HFF-Myc (cell line): Measurements from ENCODE around the gene TGM2.

Source experiments
- DNase-seq: peaks from one replicate; pipeline ENCODE4 v3.0.0-alpha.2; 2011; ENCODE audit warnings: low read depth; ENCODE audit errors: extremely low read depth
- H3K4me3 ChIP-seq: replicated peaks from 2 replicates; pipeline ENCODE4 v1.5.1; 2011; ENCODE audit warnings: low read depth, mild to moderate bottlenecking, control low read depth, low read length
- TF ChIP-seq, protein P1 (sequence below): IDR thresholded peaks from 2 replicates; pipeline ENCODE4 v1.5.1; 2012; ENCODE audit warnings: mild to moderate bottlenecking, low read depth, low read length, control low read depth; ENCODE audit errors: missing control alignments

Gene TGM2

DNA sequence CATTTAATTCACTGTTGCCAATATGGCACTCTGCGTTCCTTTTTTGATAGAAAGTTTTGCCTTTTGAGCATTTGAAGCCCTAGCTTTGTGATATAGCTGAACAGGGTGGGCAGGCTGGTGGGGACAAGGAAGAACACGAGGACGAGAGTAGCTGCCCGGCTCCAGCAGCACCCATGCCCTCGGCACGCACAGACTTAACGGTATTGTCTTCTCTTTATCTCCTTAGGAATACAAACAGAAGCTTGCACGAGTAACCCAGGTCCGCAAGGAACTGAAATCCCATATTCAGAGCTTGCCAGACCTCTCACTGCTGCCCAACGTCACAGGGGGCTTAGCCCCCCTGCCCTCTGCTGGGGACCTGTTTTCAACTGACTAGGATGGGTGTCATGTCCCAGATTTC is 75.6 kb downstream of the TGM2 start:
- TF ChIP-seq, protein P1, sequence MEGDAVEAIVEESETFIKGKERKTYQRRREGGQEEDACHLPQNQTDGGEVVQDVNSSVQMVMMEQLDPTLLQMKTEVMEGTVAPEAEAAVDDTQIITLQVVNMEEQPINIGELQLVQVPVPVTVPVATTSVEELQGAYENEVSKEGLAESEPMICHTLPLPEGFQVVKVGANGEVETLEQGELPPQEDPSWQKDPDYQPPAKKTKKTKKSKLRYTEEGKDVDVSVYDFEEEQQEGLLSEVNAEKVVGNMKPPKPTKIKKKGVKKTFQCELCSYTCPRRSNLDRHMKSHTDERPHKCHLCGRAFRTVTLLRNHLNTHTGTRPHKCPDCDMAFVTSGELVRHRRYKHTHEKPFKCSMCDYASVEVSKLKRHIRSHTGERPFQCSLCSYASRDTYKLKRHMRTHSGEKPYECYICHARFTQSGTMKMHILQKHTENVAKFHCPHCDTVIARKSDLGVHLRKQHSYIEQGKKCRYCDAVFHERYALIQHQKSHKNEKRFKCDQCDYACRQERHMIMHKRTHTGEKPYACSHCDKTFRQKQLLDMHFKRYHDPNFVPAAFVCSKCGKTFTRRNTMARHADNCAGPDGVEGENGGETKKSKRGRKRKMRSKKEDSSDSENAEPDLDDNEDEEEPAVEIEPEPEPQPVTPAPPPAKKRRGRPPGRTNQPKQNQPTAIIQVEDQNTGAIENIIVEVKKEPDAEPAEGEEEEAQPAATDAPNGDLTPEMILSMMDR, result no peak
- DNase-seq, result no peak
- H3K4me3 ChIP-seq, result no peak overlapping the region

DNA sequence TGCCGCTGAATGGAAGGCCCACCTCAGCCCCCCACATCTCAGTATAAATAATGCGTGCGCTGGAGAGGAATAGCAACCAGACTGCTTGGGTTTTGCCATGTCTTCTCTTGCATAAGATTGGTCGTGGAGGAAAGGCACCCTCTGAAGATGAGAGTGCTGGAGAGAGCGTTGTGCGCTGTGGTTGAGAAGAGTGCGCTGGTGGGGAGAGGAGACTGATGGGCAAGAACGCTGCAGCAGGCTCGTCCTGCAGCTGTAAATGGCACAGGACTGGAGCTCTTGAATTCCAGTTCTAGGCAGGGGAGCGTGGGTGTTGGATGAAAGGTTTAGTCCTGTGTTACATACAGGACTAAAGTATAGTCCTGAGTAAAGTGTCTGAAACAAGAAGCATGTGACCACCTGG is 80.0 kb downstream of the TGM2 start:
- TF ChIP-seq, protein P1, result no peak
- DNase-seq, result no peak
- H3K4me3 ChIP-seq, result no peak overlapping the region

DNA sequence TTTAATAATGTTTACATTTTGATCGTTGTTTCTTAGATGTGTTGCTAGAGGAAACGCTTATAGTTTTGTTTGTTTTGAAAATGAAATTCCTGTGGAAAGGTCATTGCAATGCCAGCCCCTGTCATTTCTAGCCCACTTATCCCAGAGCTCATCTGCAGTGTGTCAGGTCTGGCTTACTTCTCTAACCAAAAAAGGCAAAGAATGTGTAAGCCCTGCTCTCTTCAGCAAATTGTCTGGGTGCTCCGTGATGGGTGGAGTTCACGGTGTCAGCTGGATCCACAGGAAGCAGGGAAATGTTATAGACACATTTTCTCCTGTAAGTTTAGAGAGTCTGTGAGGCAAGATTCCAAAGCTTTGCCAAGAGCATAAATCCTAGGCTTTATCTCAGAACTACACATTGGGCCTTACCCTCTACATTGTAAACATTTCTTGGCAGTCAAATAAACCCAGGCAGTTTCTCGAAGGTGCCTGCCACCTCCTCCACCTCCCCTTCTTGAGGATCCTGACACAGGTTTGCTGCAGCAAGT is 80.6 kb downstream of the TGM2 start:
- no peak overlapping the region for H3K4me3 ChIP-seq
- TF ChIP-seq, protein P1, result no peak
- DNase-seq, result peak; percentile 69

DNA sequence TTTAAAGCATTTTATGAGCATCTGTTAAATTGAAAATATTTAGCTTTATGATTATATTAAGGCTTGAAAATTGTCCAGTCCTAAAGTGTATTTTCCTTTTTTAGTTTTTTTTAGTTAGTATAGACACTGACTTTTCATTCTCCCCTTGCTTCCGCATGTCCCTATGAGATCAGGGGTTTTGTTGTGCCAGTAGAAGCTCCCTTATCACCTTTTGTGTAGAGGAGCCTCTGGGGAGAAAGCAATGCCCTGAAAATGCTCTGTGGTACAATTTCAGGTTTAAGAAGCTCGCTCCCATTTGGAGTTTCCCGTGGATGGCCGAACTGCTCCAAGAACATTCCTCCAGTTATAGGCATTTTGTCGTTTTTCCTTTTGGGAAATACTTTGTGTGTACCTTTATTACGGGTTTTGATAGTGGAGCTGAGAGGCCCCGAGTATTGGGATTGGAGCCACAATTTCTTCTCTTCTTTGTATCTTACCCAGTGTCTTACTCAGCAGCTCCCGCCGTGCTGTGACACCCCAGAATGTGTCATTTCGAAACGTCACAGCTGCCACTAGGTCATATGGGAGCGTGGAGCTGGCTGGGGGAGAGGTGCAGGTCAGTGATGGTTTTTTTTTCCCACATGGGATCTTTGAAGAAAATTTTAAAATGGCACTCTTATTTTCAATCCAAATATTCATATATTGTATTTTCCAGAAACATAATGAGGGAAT is 81.6 kb downstream of the TGM2 start:
- TF ChIP-seq, protein P1, result no peak
- no peak for DNase-seq
- H3K4me3 ChIP-seq, result no peak overlapping the region

DNA sequence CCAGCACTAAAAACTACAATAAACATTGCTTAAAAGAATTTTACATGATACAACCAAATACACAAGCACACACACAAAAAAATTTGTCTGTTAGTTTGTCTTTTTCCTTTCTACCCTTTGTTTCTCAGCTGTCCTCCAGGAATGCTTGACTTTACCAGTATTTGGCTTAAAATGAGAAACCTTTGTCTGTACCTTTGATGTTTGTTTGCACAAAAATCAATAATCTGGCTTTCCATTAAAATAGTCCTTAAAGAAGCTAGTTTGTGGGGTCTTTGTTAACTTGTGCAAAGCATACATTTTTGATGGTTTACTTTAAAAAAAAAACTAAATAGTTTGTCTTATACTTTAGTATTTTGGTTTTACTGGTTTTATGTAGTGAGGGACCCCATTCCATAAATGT is 82.2 kb downstream of the TGM2 start:
- no peak for DNase-seq
- no peak overlapping the region for H3K4me3 ChIP-seq
- TF ChIP-seq, protein P1, result no peak

DNA sequence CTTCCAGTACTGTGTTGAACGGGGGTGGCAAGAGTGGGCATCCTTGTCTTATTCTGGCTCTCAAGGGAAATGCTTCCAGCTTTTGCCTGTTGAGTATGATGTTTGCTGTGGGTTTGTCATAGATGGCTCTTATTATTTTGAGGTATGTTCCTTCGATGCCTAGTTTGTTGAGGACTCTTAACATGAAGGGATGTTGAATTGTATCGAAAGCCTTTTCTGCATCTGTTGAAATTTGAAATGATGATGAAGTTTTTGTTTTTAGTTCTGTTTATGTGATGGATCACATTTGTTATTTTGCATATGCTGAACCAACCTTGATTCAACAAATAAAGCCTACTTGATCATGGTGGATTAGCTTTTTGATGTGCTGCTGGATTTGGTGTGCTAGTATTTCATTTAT is 83.5 kb downstream of the TGM2 start:
- TF ChIP-seq, protein P1, result no peak
- H3K4me3 ChIP-seq, result no peak overlapping the region
- DNase-seq, result no peak
